Endothelial cell of umbilical vein (primary cell): ENCODE results near the gene TTF2.

Experiments used
- CTCF ChIP-seq, 2 donors: IDR thresholded peaks; 1 replicate in 1 of 2; 2 replicates in 1 of 2; pipeline ENCODE4 v1.5.1; 2011; ENCODE audit warnings: low read length in 2 of 2, mild to moderate bottlenecking in 2 of 2, moderate library complexity in 2 of 2, control low read depth in 1 of 2, inconsistent platforms in 1 of 2, low read depth in 1 of 2; ENCODE audit not compliant: insufficient read depth in 1 of 2; ENCODE audit errors: extremely low read depth in 1 of 2
- EZH2 ChIP-seq: IDR thresholded peaks from 2 replicates; pipeline ENCODE4 v1.6.1; 2012; ENCODE audit warnings: borderline replicate concordance, low read depth, mild to moderate bottlenecking, moderate library complexity, low read length, inconsistent platforms; ENCODE audit not compliant: severe bottlenecking
- MAX ChIP-seq: IDR thresholded peaks from 2 replicates; pipeline ENCODE4 v1.6.1; 2011; ENCODE audit not compliant: insufficient read depth, insufficient read length
- POLR2A ChIP-seq: IDR thresholded peaks from 2 replicates; pipeline ENCODE4 v1.6.1; 2012; ENCODE audit warnings: low read depth, mild to moderate bottlenecking, control low read depth, low read length
- POLR2AphosphoS5 ChIP-seq: IDR thresholded peaks from 2 replicates; pipeline ENCODE4 v1.6.1; 2012; ENCODE audit warnings: low read depth, mild to moderate bottlenecking, control low read depth, low read length, moderate library complexity; ENCODE audit not compliant: insufficient read depth

GRCh38 chr1:117146072-117146471 lies 85.9 kb downstream of the TTF2 start:
- TF ChIP-seq CTCF (IDR thresholded peaks at IDR 0.05; ENCODE audit: extremely low read depth in 1 of 2, insufficient read depth in 1 of 2, low read depth in 1 of 2, low read length in 2 of 2) (no peak), MAX (no peak), POLR2A (no peak), POLR2AphosphoS5 (no peak), EZH2 (no peak)
